GM12878 (cell line): Measurements from ENCODE around the gene BCAP31. TPM values are rescaled to one million over a fixed set of nuclear protein-coding genes. Genes with fewer than 3 reads are reported as not detected.

Experiments used
- BCLAF1 ChIP-seq: fragments of 450-650 bp; IDR thresholded peaks from 2 replicates; pipeline ENCODE4 v1.6.1; 2017; ENCODE audit warnings: antibody characterized with exemption, mild to moderate bottlenecking, moderate library complexity
- BHLHE40 ChIP-seq, 2 experiments: fragments of 450-650 bp in 1 of 2; IDR thresholded peaks; 2 replicates each; pipeline ENCODE4 v1.6.1; 2011 to 2017; ENCODE audit warnings: low read depth in 2 of 2, borderline replicate concordance in 1 of 2, improper control_type of control experiment in 1 of 2, low read length in 1 of 2, mild to moderate bottlenecking in 1 of 2
- HDAC2 ChIP-seq: fragments of 200-600 bp; sonication (generic); IDR thresholded peaks from 2 replicates; pipeline ENCODE4 v1.6.1; 2017
- JUNB ChIP-seq: IDR thresholded peaks from 2 replicates; pipeline ENCODE4 v1.6.1; 2016; ENCODE audit warnings: antibody characterized with exemption, mild to moderate bottlenecking
- MAX ChIP-seq: IDR thresholded peaks from 2 replicates; pipeline ENCODE4 v1.6.1; 2012; ENCODE audit warnings: low read depth, low read length, improper control_type of control experiment
- PAX8 ChIP-seq: fragments of 450-650 bp; IDR thresholded peaks from 2 replicates; pipeline ENCODE4 v1.6.1; 2017; ENCODE audit warnings: mild to moderate bottlenecking, moderate library complexity
- SREBF1 ChIP-seq: IDR thresholded peaks from 2 replicates; pipeline ENCODE4 v1.6.1; 2012; ENCODE audit warnings: mild to moderate bottlenecking, low read length
- ZBTB11 ChIP-seq: fragments of 450-650 bp; formaldehyde crosslinking; IDR thresholded peaks from 2 replicates; pipeline ENCODE4 v1.5.0; 2022; ENCODE audit warnings: mild to moderate bottlenecking, missing genetic modification characterization
- polyA plus RNA-seq, 11 experiments: library from polyadenylated mRNA; depleted of rRNA in 4 of 11; unstranded in 6 of 11; stranded (reverse) in 5 of 11; fragments of >200 nt; fragmentation: Nextera tagmentation in 4 of 11; fragmentation: Illumina TruSeq in 1 of 11; extraction: Ambion mirVana in 4 of 11; extraction: Trizol in 1 of 11; gene quantifications; 1 replicate in 1 of 11; 2 replicates in 10 of 11; pipeline versions ENCODE4 v1.2.1 to v1.2.3, GENCODE V29; 2011 to 2016; ENCODE audit warnings: inconsistent platforms in 2 of 11, missing spikeins in 2 of 11, low read depth in 1 of 11
- total RNA-seq, 4 experiments: library from RNA; depleted of rRNA in 3 of 4; stranded (reverse); fragments of >200 nt in 3 of 4; fragmentation: Illumina TruSeq in 1 of 4; extraction: Trizol in 1 of 4; gene quantifications; 2 replicates each; pipeline versions ENCODE4 v1.2.1 to v1.2.3, GENCODE V29; 2013 to 2021

The BCAP31 gene
- total and polyA plus RNA-seq, 10 of the 15 experiments (the other 5 are each of a cell fraction or from before 2014, with no cell fraction given): 63.1 to 246 (median 95.6) TPM

- TF ChIP-seq BCLAF1 (no peak), MAX (no peak), HDAC2 (no peak), JUNB (no peak), BHLHE40 (IDR thresholded peaks at IDR 0.05; ENCODE audit: borderline replicate concordance in 1 of 2, low read depth in 2 of 2, low read length in 1 of 2) (no peak), ZBTB11 (CRISPR knock-in tag) (no peak), PAX8 (no peak), SREBF1 (no peak)
These were observed 41.2 kb upstream of the BCAP31 start (continued) for GRCh38 chrX:153765138-153766079.
